Brain microvascular endothelial cell (primary cell): ENCODE measurements around the gene MAD1L1.

Source experiments
- DNase-seq: peaks from one replicate; pipeline ENCODE4 v3.0.0-alpha.2; 2020
- H3K27ac ChIP-seq: fragments of 250-450 bp; sonication (Bioruptor Pico); 2 replicates; pipeline ENCODE4 v1.5.1; 2020; ENCODE audit warnings: mild to moderate bottlenecking, moderate library complexity
- H3K27me3 ChIP-seq: fragments of 250-450 bp; sonication (Bioruptor Pico); replicated peaks from 2 replicates; pipeline ENCODE4 v1.5.1; 2020; ENCODE audit warnings: mild to moderate bottlenecking
- H3K36me3 ChIP-seq: fragments of 250-450 bp; sonication (Bioruptor Pico); replicated peaks from 2 replicates; pipeline ENCODE4 v1.5.1; 2020; ENCODE audit warnings: mild to moderate bottlenecking
- H3K4me3 ChIP-seq: 2 replicates; pipeline ENCODE4 v1.5.1; 2011; ENCODE audit warnings: low read depth, mild to moderate bottlenecking, control low read depth, low read length, moderate library complexity
- in situ Hi-C: cut with HindIII; loops from 2 replicates; pipeline ENCODE4 v1.10.0; 2017; ENCODE audit warnings: low sequenced_read_pairs, low pct_ligation_motif_present
- TF ChIP-seq, protein P1 (sequence below): IDR thresholded peaks from 2 replicates; pipeline ENCODE4 v1.5.1; 2011; ENCODE audit warnings: low read depth, mild to moderate bottlenecking, moderate library complexity, low read length, control low read depth, inconsistent platforms; ENCODE audit errors: missing control alignments

MAD1L1 gene

DNA sequence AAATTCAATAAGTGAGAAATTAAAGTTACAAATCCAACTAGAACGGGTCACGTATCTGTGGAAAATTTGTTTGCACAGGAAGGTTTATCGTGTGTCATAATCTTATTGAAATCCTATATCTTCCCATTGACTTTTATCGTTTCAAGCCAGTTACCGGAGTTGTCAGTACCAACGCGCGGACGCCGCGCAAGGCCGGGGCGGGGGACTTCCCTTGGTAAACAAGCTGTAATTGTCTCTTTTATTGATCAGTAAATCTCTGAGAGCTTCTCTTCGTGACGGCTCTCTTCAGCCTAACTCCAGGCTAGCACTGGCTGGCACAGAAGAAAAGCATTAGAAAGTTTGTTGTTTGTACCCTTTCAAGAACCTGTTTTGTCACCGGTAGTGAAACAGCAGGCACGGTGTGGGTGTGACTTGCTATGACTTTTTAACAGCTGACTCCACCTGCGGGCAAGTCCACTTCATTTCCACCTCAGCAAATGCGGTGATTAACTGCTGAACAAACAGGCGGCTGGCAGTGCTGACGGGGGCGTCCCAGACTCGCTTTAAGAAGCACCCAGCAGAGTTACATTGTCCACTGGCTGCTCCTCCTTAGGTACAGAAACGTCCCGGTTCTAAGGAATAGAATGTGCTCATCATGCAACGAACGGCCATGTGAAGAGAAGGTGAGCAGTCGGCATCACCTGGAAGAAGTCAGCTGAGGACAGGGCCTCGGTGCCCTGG lies 215.8 kb downstream of the MAD1L1 start:
- Histone ChIP-seq H3K27ac (no peak overlapping the region), H3K36me3 (no peaks in the 10 kb centered on the region), H3K27me3 (no peaks in the 10 kb centered on the region), H3K4me3 (no peak overlapping the region)
- TF ChIP-seq, protein P1, sequence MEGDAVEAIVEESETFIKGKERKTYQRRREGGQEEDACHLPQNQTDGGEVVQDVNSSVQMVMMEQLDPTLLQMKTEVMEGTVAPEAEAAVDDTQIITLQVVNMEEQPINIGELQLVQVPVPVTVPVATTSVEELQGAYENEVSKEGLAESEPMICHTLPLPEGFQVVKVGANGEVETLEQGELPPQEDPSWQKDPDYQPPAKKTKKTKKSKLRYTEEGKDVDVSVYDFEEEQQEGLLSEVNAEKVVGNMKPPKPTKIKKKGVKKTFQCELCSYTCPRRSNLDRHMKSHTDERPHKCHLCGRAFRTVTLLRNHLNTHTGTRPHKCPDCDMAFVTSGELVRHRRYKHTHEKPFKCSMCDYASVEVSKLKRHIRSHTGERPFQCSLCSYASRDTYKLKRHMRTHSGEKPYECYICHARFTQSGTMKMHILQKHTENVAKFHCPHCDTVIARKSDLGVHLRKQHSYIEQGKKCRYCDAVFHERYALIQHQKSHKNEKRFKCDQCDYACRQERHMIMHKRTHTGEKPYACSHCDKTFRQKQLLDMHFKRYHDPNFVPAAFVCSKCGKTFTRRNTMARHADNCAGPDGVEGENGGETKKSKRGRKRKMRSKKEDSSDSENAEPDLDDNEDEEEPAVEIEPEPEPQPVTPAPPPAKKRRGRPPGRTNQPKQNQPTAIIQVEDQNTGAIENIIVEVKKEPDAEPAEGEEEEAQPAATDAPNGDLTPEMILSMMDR, result no peak
- in situ Hi-C loops, result no loop called here
- no peak for DNase-seq

- Histone ChIP-seq H3K36me3 (no peaks in the 10 kb centered on the region), H3K27me3 (no peaks in the 10 kb centered on the region), H3K27ac (no peak overlapping the region), H3K4me3 (no peak overlapping the region)
- TF ChIP-seq, protein P1, result no peak
- no peak for DNase-seq
- in situ Hi-C loops, result no loop called here
Observed at GRCh38 chr7:2016021-2016631, 216.6 kb downstream of the MAD1L1 start.

DNA sequence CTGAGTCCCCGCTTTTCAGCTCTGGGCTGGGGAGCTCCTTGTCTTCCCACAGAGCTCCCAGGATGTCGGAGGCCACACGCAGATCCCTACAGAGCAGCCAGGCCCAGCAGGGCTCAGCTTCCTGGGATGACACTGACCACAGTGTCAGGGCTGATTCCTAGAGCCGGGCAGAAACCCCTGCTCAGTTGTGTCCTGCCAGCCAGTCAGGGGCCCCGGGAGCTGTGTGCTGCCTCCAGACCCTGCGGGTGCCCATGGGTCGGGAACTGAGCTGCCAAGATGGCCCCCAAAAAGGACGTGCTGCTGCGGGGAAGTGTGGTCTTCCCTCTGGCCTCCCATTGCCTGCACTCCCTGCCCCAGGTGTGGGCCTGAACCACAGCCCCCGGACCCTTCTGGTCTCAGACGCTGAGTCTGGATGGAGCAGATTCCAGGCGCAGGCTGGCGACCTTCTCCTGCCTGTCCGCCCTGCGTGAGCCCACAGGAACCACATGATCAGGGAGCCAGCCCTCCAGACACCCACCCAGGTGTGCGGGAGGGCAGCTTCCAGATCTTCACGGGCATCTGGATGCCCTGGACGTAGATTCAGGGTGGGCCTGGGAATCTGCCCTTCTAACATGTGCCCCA lies 217.4 kb downstream of the MAD1L1 start:
- Histone ChIP-seq H3K36me3 (no peaks in the 10 kb centered on the region), H3K27ac (no peak overlapping the region), H3K4me3 (no peak overlapping the region), H3K27me3 (no peaks in the 10 kb centered on the region)
- DNase-seq, result no peak
- TF ChIP-seq, protein P1, result no peak
- in situ Hi-C loops, result no loop called here

DNA sequence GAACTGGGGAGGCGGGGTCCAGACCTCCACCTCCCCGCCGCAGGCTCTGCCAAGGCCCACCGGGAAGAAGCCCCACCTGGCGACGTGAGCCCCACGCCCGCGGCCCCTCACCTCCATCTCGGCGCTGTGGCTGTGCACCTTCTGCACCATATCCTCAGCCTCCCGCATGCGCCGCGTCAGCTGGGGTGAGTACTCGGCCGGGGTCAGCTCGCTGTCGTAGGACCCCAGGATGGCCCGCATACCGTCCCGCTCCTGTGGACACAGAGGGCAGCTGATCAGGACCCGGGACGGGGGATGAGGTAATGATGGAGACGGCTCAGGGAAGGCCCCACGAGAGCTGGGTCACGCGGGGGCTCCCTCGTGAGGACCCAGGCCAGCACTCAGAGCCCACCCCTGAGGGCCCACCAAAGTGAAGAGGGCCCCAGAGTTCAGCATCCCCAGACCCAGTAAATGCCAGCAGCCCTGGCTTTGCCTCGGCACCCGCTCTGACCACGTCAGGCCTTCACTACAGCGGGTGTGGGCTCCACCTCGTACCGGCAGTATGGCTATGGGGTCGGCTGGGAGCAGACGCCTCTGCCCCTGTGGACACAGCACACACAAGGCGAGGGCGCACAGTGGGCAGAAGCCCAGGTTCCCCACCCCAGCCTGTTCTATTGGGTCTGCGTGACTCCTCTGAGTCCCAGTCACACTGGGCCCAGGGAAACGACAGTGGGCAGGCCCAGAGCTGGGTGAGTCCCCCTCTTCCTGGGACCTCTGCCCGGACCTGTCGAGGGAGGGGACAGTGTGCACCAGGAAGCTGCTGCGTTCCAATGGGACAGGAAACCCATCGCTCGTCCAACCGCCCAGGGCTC lies 218.1 kb downstream of the MAD1L1 start:
- TF ChIP-seq, protein P1, result no peak
- H3K36me3 ChIP-seq, result no peaks in the 10 kb centered on the region
- DNase-seq, result no peak

GRCh38 chr7:2013381-2014311 lies 219.1 kb downstream of the MAD1L1 start:
- in situ Hi-C loops, result no loop called here
- Histone ChIP-seq H3K27ac (no peak overlapping the region), H3K27me3 (no peaks in the 10 kb centered on the region), H3K4me3 (no peak overlapping the region), H3K36me3 (no peaks in the 10 kb centered on the region)
- no peak for DNase-seq
- TF ChIP-seq, protein P1, result no peak

More for the DNA sequence above, 218.1 kb downstream of the MAD1L1 start:
- Histone ChIP-seq H3K27ac (no peak overlapping the region), H3K27me3 (no peaks in the 10 kb centered on the region), H3K4me3 (no peak overlapping the region)
- in situ Hi-C loops, result no loop called here
